WERI-Rb-1 (cell line): ENCODE results near the gene RANBP17.
"Not testable (repeated sequence)": the region's sequence is repeated elsewhere in the genome, so short reads cannot be mapped to it uniquely, and the experiment has no call there.

Experiments used
- DNase-seq: peaks from one replicate; pipeline ENCODE4 v3.0.0-alpha.2; 2020
- H3K27ac ChIP-seq: fragments of 250-450 bp; sonication (Bioruptor Pico); 2 replicates; pipeline ENCODE4 v1.5.1; 2020; ENCODE audit warnings: mild to moderate bottlenecking, moderate library complexity
- H3K27me3 ChIP-seq: fragments of 250-450 bp; sonication (Bioruptor Pico); 2 replicates; pipeline ENCODE4 v1.5.1; 2021; ENCODE audit warnings: mild to moderate bottlenecking, low read depth, moderate library complexity; ENCODE audit not compliant: insufficient read depth, severe bottlenecking
- H3K36me3 ChIP-seq: fragments of 250-450 bp; sonication (Bioruptor Pico); 2 replicates; pipeline ENCODE4 v1.5.1; 2020; ENCODE audit warnings: mild to moderate bottlenecking, moderate library complexity
- H3K4me3 ChIP-seq: 2 replicates; pipeline ENCODE4 v1.5.1; 2011; ENCODE audit warnings: low read depth, mild to moderate bottlenecking, control low read depth, low read length
- H3K9me3 ChIP-seq: fragments of 250-450 bp; sonication (Bioruptor Pico); 2 replicates; pipeline ENCODE4 v1.5.1; 2021; ENCODE audit warnings: mild to moderate bottlenecking, moderate library complexity; ENCODE audit not compliant: severe bottlenecking
- TF ChIP-seq, protein P1 (sequence below): IDR thresholded peaks from 2 replicates; pipeline ENCODE4 v1.5.1; 2011; ENCODE audit warnings: low read depth, mild to moderate bottlenecking, control low read depth, inconsistent platforms, low read length

The RANBP17 gene

DNA sequence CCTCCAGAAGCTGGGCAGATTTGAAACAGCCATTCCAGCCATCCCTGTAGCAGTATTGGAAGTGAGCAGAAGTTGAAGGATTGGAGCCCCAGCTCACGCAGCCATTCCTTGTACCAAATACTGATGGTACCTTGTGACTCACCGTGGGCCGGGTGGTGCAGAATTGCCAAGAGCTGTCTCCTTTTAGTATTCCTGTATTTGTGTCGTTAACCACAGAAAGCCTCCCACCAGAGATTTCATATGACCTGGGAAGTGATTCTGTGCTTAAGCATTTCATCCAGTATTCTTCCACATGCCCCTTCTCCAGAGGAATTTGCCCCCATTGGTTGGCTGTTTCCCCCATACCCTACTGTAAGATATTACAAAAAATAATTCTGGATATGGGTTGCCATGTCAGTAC lies 429.6 kb downstream of the RANBP17 start:
- TF ChIP-seq, protein P1, sequence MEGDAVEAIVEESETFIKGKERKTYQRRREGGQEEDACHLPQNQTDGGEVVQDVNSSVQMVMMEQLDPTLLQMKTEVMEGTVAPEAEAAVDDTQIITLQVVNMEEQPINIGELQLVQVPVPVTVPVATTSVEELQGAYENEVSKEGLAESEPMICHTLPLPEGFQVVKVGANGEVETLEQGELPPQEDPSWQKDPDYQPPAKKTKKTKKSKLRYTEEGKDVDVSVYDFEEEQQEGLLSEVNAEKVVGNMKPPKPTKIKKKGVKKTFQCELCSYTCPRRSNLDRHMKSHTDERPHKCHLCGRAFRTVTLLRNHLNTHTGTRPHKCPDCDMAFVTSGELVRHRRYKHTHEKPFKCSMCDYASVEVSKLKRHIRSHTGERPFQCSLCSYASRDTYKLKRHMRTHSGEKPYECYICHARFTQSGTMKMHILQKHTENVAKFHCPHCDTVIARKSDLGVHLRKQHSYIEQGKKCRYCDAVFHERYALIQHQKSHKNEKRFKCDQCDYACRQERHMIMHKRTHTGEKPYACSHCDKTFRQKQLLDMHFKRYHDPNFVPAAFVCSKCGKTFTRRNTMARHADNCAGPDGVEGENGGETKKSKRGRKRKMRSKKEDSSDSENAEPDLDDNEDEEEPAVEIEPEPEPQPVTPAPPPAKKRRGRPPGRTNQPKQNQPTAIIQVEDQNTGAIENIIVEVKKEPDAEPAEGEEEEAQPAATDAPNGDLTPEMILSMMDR = no peak
- no peaks in the 10 kb centered on the region for H3K27me3 ChIP-seq
- H3K9me3 ChIP-seq = no peaks in the 10 kb centered on the region
- H3K36me3 ChIP-seq = no peaks in the 10 kb centered on the region; the same call in 1 of the 2 replicates
- no peak overlapping the region for H3K4me3 ChIP-seq
- DNase-seq = no peak
- H3K27ac ChIP-seq = no peak overlapping the region

DNA sequence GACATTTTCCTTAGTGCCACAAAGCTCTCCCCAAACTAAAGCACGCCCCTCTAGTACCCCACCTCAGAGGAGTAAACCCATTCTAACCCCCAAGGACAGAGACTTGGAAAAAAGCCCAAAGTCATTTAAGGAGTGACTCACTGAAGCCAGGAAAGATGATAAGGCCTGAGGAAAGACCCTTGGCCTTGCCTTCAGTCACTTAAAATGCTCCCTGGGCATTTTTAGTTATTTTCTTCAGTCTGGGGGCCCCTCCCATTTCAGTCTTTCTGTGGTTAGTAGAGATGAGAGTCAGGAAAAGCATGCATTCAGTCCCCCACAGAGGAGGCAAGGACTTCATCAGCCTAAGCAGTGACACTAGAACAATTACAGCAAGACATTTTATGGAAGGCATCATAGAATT lies 433.5 kb downstream of the RANBP17 start:
- Histone ChIP-seq H3K4me3 (no peak overlapping the region), H3K27ac (no peak overlapping the region), H3K36me3 (no peaks in the 10 kb centered on the region; the same call in 1 of the 2 replicates), H3K9me3 (no peaks in the 10 kb centered on the region), H3K27me3 (no peaks in the 10 kb centered on the region)
- TF ChIP-seq, protein P1 = no peak
- no peak for DNase-seq

DNA sequence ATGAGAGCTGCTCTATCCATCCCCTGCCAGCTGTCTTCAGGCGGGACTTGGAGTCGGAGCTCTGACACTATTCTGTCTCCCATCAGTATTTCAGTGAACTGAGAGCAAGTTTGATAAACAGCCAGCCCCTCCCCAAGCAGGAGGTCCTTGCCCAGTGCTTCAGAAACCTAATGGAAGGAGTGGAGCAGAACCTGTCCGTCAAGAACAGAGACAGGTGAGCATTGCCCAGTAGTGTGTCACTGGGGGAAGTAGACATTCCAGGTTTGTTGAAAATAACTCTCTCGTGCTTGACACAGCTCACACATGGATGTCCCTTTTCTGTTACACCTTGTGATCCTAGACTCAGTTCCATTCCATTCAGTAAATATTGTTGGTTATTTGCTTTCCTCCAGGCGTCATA lies 434.0 kb downstream of the RANBP17 start:
- no peaks in the 10 kb centered on the region for H3K9me3 ChIP-seq
- no peak overlapping the region for H3K4me3 ChIP-seq
- H3K27me3 ChIP-seq = no peaks in the 10 kb centered on the region
- H3K36me3 ChIP-seq = no peaks in the 10 kb centered on the region; the same call in 1 of the 2 replicates
- no peak overlapping the region for H3K27ac ChIP-seq
- DNase-seq = no peak
- TF ChIP-seq, protein P1 = no peak

DNA sequence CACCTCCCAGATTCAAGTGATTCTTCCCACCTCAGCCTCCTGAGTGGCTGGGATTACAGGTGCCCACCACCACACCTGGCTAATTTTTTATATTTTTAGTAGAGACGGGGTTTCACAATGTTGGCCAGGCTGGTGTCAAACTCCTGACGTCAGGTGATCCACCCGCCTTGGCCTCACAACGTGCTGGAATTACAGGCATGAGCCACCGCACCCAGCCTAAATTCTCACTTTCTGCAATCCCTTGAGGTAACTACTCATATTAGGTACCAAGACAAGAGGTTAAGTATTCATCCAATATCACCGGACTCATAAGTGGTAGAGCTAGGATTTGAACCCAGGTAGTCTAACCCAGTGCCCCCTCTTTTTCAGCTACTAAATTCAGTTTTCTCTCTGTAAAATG lies 436.1 kb downstream of the RANBP17 start:
- not testable (repeated sequence) for H3K9me3 ChIP-seq, H3K27ac ChIP-seq, H3K27me3 ChIP-seq, H3K4me3 ChIP-seq, DNase-seq, H3K36me3 ChIP-seq

DNA sequence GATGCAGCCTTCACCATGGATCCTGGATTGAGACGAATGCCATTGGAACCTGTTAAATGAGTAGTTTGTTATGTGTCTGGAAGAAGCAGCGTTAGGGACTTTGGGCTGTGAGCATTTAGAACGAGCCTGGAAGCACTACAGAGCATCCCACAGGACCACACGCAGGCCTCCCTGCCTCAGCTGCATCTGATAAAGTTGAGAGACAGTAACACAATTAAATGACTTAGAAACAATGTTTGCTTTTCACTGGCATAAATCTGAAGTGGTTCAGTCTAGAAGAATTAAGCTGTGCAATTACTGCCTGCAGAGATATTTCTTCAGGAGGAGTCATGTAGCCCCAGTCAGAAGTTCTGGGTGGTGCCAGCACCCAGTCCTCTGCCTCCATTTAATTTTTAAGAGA lies 437.4 kb downstream of the RANBP17 start:
- Histone ChIP-seq H3K9me3 (no peaks in the 10 kb centered on the region), H3K36me3 (no peaks in the 10 kb centered on the region; the same call in 1 of the 2 replicates), H3K27me3 (no peaks in the 10 kb centered on the region), H3K27ac (no peak overlapping the region), H3K4me3 (no peak overlapping the region)
- no peak for DNase-seq
- TF ChIP-seq, protein P1 = no peak

DNA sequence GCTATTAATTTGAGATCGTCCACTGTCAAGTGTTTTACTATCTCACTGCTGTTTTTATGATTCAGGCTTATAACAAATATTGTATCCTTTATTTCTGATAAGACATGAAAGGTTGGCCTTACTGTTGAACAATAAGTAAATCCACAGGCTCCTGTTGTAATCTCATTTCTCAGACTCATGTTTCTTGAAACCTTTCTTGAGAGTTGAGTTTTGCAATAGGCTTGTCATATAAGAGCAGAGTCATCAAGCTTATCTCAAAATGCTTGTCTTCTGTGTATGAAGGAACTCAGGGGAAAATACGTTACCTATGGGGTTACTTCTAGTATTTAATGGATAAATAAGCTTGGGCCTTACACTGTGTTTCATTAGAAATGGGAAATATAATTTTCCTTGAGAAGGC lies 438.0 kb downstream of the RANBP17 start:
- Histone ChIP-seq H3K27me3 (no peaks in the 10 kb centered on the region), H3K9me3 (no peaks in the 10 kb centered on the region), H3K36me3 (no peaks in the 10 kb centered on the region; the same call in 1 of the 2 replicates), H3K4me3 (no peak overlapping the region), H3K27ac (no peak overlapping the region)
- TF ChIP-seq, protein P1 = no peak
- no peak for DNase-seq
